Measurements from ENCODE around the gene CASP7. TPM values are rescaled to one million over a fixed set of nuclear protein-coding genes. Genes with fewer than 3 reads are reported as not detected.

Gene CASP7
- polyA plus RNA-seq, 1 donor = 14.0 TPM

DNA sequence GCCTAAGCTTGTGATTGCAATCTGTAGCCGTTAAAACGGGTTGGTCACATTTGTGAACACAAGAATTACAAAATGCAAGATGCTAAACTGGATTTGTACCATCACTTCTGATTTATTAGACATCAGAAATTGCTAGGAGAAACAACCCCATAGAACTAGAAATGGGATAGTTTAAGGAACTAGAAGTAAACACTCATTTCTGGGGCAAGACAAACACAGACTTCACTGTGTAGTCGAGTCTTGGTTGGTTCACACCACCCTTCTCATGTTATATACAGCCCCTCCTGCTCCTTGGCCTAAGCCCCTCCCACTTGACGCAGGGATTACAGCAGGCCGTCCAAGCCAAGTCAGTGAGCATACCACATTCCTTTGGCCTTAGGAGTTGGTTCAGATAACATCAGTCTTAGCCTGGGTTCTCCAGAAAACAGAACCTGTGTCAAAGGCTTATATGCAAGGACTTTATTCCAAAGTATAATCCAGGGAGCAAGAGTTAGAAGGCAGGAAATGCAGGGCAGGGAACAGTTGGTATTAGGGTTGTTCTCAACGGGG, 13.8 kb upstream of the CASP7 start:
- DNase-seq (ENCODE audit: low read depth) = no peak

DNA sequence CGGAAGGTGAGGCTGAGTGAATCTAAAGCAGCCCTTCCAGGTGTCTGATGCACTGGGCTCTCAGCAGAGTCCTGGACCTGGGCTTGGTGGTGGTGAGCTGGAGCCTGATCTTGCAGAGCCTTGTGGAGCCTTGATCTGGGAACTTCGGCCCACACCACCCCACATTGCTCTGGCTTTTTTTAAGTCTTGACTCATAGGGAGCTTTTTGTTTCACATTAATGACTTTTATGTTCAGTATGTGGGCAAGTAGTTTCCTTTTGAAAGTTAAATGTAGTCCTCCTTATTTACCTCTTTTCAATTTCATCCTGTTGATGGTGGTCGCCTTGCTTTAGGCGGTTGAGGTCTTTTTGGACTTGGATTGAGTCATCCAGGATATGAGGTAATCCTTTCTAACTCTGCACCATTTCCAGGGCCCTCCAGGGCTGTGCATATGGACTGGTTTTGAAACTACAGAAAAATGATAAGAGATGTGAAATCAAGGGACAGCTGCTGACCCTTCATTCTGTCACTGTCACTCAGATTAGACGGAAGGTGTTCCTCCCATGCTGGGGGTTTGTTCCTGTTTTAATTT, 12.9 kb upstream of the CASP7 start:
- DNase-seq (ENCODE audit: low read depth) = no peak

DNA sequence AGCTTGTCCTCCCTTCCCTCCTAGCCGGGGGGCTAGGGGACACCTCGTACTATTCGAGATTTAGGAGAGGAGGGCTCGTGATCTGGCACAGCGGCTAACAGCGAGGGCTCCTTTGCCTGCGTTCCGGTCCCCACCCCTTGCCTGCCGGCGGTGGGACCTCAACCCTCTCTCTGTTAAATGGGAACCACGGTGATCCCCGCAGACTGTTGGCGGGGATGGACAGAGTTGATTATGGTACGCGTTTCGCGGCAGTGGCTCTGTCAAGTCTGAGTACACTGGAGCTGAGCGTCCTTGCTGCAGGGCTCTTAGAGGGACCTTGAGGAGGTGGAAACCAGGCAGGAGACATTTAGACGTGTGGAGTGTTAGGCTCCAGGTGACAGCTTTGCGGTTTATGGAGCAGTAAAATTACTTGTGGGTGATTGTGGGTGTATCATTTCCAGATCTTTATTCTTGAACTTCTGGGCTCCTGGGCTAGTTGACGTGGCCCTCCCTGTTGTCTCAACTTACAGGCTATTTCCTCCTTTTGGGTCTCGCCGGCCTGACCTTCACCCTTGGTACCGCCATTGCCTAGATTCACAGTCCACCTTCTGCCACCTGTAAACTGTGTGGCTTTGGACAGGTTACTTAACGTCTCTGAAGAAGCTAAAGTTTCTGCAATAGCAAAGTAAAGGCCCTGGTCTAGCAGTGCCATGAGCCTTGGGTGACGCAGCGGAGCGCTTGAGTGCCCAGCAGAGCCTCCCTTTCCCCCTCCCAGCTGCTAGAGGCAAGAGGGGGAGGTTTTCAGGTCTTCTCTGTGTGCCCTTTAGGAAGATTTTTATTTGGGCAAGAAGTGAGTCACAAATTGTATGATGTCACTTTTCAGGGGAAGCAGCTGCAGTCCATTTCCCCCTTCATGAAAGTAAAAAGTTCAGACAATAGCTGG, 739 bp downstream of the CASP7 start:
- DNase-seq (ENCODE audit: low read depth) = peak; percentile 13

DNA sequence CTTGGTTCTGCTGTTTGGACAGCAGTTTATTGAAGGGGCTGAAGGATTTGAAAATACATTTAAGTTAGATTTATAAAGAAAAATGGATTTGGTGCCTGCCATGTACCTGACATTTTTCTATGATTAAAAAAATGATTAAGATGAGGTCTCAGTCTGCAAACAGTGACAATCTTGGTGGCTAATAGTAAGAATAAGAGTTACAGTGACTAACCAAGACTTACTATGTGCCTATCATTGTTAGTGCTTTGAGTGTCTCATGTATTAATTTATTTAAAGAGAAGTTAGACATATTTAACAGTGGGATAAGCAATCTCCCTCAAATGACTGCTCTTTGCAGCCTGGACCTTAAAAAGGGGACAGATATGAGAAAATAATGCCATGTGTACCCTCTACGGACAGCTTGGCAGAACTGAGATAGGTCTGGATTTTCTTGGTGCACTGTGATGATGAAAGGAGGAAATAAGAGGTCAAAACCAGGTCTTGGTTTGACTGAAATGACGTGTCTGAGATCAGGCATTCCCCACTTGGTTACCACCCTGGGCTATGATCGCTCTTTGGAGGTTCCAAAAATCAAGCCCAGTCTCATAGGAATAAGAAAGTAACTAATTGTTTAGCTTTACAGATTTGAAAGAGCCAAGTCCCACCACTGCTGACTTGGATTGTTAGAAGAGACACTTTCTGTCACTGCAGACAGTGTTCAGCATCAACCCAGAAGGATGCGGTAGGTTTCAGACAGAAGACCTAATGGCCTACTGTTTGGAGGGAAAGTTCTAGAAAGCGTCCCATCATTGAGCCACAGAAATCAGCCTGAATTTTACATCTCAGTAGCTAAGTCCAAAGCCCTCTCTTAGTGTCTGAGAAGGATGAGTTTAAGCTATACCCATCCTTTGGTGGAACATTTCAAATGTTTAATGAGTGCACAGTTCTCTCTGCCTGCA, 2.1 kb downstream of the CASP7 start:
- no peak for DNase-seq (ENCODE audit: low read depth)

DNA sequence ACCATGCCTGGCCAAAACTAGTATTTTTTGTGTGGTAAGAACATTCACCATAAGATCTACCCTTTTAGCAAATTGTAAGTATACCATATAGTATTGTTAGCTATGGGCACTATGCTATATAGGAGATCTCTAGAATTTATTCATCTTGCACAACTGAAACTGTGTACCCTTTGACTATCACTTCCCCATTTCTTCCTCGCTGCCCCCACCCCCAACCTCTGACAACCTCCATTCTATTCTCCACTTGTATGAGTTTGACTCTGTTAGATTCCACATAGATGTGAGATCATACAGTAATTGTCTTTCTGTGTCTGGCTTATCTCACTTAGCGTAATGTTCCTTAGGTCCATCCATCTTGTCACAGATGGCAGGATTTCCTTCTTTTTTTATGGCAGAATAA, 3.6 kb downstream of the CASP7 start:
- no peak for DNase-seq (ENCODE audit: low read depth)

DNA sequence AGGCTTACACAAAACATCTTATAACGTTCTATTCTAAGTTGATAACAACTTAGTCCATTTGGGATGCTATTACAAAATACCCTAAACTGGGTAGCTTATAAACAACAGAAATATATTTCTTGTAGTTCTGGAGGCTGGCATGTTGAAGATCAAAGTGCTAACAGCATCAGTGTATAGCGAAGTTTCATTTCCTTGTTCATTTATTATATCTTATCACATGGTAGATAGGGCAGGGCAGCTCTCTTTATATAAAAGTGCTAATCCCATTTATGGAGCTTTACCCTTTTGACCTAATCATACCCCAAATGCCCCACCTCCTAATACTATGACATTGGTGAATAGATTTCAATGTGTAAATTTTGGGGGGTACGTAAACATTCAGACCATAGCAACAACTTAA, 6.3 kb downstream of the CASP7 start:
- DNase-seq (ENCODE audit: low read depth) = no peak

DNA sequence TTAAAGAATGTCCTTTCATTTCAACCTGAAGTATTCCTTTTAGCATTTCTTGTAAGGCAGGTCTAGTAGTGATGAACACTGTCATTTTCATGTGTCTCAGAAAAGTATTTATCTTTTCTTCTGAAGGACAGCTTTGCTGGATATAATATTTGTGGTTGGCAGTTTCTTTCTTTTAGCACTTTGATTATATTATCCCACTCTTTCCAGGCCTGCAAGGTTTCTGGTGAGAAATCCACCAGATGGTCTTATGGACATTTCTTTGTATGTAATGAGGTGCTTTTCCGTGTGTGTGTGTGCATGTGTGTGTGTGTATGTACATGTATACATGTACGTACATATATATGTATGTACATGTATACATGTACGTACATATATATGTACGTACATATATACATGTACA, 7.3 kb downstream of the CASP7 start:
- DNase-seq (ENCODE audit: low read depth) = no peak

DNA sequence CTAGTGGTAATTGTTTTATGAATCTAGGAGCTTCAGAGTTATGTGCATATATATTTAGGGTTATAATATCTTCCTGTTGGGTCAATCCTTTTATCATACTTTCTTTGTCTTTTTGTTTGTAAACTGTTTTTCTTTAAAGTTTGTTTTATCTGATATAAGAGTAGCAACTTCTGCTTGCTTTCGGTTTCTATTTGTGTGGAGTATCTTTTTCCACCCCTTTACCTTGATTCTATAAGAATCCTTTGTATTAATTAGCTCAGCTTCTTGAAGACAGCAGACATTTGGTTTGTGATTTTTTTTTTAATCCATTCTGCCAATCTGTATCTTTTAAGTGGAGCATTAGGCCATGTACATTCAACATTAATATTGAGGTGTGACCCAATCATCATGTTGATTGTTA, 9.3 kb downstream of the CASP7 start:
- DNase-seq (ENCODE audit: low read depth) = no peak

DNA sequence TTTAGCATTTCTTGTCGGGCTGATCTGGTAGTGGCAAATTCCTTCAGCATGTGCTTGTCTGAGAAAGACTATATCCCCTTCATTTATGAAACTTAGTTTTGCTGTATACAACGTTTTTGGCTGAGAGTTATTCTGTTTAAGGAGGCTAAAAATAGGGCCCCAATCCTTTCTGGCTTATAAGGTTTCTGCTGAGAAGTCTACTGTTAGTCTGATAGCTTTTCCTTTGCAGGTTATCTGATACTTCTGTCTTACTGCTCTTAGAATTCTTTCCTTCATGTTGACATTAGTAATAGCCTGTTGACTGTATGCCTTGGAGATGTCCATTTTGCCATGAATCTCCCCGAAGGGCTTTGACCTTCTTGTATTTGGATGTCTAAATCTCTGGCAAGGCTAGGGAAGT, 9.9 kb downstream of the CASP7 start:
- no peak for DNase-seq (ENCODE audit: low read depth)

DNA sequence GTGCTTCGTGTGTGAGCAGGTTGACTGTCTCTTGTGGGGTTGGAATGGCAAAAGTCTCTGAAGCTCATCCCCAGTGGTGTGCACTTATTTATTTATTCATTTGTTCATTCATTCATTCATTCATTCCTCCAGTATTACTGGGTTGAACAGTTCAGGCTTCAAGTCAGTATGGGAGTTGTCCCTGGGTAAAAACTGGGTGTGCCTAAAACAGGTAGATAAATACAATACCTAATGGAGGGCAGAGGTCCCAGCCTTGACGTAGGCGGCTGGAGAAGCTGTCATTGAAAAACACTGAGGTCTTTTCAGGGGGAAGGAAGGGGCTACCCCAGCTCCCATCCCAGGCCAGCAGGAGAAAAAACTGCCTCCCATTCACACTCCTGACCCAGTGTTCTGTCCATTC, 11.0 kb downstream of the CASP7 start:
- DNase-seq (ENCODE audit: low read depth) = no peak

DNA sequence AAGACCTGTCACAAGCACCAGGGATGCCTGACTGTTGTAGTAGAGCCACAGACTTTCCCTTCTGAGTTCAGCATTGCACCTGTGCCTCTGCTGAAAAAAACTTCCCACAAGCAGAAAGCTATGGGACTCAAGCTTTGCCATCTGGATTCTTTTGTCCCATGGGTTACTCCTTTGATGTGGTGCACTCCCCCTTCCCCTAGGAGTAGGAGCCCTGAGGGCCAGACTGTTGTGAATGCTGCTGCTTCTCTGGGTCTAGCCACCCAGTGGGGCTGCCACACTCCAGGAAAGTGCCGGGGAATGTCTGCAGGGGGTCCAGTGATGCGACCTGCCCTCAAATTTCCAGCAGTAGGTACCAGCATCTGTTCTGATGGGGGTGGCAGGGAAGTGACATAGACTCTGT, 11.7 kb downstream of the CASP7 start:
- no peak for DNase-seq (ENCODE audit: low read depth)

DNA sequence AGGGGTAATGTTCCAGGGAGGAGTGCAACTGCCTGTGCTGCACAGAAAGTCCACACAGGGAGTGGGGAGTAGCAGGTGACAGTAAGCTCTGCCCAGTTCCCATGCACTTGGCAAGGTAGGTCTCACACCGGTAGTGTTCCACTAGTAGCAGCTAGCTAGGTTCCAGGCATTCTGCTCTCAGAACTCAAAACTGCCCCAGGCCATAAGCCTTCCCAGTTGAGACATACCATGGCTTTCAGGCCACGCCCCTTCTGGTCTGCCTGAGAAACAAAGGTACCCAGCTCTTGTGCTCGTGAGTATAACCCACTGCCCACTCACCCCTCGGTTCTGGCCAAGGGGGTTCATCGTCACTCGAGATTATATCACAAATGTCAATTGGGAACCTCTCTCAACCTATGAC, 12.6 kb downstream of the CASP7 start:
- DNase-seq (ENCODE audit: low read depth) = no peak

DNA sequence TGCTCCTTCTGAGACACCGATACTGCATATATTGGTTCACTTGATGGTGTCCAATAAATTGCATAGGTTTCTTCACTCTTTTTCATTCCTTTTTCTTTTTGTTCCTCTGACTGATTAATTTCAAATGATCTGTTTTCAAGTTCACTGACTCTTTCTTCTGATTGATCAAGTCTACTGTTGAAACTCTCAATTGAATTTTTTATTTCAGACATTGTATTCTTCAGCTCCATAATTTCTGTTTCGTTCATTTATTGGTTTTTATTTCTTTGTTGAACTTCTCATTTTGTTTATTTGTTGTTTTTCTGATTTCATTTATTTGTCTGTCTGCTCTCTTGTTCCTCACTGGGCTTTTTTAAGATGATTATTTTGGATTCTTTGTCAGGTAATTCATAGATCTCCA, 13.6 kb downstream of the CASP7 start:
- no peak for DNase-seq (ENCODE audit: low read depth)

DNA sequence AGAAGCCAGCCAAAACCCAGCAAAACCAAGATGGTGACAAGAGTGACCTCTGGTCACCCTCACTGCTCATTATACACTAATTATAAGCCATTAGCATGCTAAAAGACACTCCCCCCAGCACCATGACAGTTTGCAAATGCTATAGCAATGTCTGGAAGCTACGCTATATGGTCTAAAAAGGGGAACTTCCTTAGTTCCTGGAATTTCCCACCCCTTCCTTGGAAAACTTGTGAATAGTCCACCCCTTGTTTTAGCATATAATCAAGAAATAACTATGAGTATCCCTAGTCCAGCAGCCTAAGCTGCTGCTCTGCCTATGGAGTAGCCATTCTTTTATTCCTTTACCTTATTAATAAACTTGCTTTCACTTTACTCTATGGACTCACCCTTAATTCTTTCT, 16.0 kb downstream of the CASP7 start:
- DNase-seq (ENCODE audit: low read depth) = no peak

DNA sequence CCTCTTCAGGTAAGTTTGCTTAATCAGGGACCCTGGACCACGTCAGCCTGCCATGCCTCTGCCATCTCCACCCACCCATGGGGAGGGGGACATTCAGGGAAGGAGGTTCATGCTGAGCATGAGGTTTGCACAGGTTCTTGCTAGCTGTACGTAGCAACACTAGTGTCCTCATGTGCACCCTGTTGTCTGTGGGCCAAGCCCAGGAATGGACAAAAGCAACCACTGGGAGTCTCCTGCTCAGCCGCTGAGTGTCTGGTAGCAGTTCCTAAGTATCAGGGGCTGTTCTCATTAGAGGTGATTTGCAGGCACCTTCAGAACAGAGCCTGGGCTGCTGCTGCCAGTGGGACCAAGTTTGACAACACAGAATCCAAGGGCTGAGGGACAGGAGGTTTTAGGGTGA, 17.9 kb downstream of the CASP7 start:
- no peak for DNase-seq (ENCODE audit: low read depth)

DNA sequence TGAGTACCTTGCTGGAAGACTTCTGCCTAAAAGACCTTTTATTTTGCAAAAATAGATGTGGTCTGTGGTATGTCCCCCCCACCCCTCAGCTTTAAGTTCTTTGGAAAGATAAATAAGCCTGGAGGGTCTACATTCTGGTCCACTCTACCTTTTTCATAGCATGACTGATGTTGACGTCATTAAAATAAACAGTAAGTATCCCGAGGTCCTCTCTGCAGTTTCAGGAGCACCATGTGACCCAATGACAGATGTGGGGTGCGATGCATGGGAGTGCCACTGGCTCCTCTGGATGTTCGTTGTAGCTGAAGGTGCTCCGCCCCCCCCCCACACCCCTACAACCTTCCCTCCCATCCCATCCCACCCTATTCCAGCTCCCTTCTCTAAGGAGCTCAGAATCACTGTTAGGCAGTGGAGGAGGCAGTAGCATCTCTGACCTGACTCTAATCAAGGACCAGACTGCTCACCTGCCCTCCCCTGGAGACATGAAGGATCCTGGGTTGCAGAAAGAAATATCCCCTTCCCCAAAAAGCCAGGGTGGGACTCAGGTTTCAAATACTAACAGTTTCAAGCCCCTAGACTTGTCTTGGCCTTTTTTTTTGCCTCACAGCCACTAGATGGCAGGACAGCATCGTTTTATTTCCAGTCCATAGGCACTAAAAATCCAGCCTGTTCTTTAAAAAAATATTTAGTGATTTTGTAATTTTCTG, 25.1 kb downstream of the CASP7 start:
- DNase-seq (ENCODE audit: low read depth) = peak; percentile 32

DNA sequence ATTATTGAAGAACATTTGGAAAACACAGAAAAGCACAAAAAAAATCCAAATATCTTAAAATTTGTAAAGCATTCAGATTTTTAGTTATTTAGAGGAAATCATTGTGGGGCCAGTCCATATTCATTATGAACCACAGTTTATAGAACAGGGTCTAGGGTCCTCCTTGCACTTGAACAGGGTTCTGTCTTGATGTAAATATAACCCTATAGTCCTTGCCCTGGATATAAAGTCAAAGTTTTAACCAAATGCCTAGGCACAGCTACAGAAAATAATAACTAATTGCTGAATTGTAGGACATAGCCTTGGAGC, 25.6 kb downstream of the CASP7 start:
- no peak for DNase-seq (ENCODE audit: low read depth)

DNA sequence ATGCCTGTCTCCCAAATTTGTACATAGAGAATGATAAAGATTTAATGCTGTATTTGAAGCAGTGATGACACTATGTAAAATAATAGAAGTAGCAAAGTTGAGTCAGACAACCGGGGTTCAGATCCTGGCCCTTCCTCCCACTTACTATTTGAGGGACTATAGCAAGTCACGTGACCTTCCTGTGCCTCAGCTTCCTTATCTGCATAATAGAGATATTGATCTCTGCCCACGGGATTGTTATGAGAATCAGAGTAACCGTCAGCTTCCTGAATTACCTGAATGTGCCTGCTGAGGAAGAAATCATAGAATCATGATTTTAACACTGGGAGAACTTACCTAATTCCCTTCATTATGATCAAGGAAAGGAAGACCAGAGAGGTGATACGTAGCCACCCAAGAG, 26.9 kb downstream of the CASP7 start:
- no peak for DNase-seq (ENCODE audit: low read depth)

DNA sequence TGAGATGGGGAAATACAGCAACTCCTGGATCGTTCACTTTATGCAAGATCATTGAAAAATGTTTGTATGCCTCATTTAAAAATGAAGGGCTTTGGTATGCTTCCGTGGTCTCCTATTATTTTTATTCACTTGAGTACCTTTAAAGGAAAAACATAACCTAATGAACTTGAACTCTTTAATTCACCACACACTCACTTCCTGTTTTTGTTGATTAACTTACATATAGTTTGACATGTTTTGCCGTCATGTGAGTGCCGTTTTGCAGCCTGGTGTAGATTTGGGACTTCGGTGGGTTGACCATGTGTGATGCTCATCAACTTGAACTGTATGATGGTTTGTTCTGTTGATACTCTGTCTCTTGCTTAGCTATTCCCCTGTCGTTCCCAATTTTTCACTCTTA, 28.9 kb downstream of the CASP7 start:
- no peak for DNase-seq (ENCODE audit: low read depth)

DNA sequence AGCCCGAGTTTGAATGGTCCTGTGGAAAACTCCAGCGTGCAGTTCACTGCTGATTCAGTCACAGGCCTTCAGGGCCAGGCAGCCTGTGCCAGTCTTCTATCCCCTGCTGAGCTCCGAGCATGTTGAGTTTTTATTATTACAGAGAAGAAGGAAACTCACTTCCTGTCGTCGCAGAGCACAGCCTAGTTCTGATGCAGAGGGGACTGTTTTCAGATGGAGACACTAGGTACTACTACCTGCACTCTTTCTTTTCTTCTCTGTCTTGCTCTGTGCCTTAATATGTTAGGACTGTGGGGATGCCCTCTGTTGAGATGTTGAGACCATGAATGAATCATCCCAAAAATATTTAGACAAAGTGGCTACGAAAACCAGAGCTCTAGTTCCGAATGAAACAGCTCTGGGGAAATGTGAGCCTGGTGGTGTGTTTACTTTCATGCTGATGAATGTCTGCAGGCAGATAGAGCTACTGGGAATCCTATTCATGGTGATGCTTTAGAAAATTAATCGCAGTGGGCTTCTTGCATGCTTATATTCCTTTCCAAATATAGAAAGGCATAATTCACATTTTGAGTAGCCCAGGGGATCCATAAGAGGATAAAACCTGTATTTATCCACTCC, 29.6 kb downstream of the CASP7 start:
- no peak for DNase-seq (ENCODE audit: low read depth)

DNA sequence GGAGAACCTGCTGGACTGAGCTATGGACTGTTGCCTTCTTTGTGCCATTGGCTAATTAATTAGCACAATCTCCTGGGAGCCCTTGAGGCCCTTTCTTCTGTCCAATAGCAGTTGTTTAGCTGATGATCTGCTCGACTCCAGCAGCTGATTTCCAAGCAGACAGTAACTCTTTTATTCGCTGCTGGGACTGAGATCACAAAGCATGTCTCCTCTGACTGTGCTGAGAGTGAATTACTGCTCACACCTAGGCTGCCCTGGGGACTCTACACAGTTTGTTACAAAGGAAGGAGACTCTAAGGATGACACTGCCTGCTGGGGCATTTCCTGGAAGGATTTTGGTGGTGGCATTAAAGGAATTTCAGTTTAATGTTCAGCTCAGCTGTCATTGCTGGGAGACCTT, 31.4 kb downstream of the CASP7 start:
- no peak for DNase-seq (ENCODE audit: low read depth)
